ENCODE data around the gene ETV6. TPM values are rescaled to one million over a fixed set of nuclear protein-coding genes. Genes with fewer than 3 reads are reported as not detected.

Gene ETV6
- total RNA-seq, result 37.7 and 39.2 TPM in 2 replicates

GRCh38 chr12:11649413-11650285 is at the start of gene ETV6:
TSS of gene ETV6 (plus strand) at chr12:11649674. CDS start at chr12:11650128, 454 bp downstream.

Data from vein endothelial cell (primary cell).